Activated CD8-positive, alpha-beta T cell treated with anti-CD3 and anti-CD28 coated beads, Interleukin-2, amount 10 ng/mL, durations not matched to agents 7 days and 5 days (primary cell): ENCODE results near the gene MYBPC3. TPM values are rescaled to one million over a fixed set of nuclear protein-coding genes. Genes with fewer than 3 reads are reported as not detected.

Experiments used
- ATAC-seq: fragments of 150-1000 bp; cut with Tn5 transposase; one replicate; pipeline ENCODE4 v1.10.0; 2021; ENCODE audit warnings: moderate library complexity
- CTCF ChIA-PET: fragments of 350-600 bp; sonication (Branson Sonifier 250); formaldehyde crosslinking; loops from one replicate; lab custom pipeline; 2021; ENCODE audit warnings: antibody characterized with exemption; lab: Charles Lee
- POLR2A ChIA-PET: fragments of 350-600 bp; sonication (Branson Sonifier 250); formaldehyde crosslinking; loops from one replicate; lab custom pipeline; 2021; ENCODE audit warnings: antibody characterized with exemption; lab: Charles Lee
- DNase-seq: peaks from one replicate; pipeline ENCODE4 v3.0.0-alpha.2; 2020
- H3K27ac Mint-ChIP-seq: one replicate; pipeline ENCODE4 v1.8.0; 2021; ENCODE audit warnings: mild to moderate bottlenecking, mixed read lengths
- H3K27me3 Mint-ChIP-seq: one replicate; pipeline ENCODE4 v1.8.0; 2021; ENCODE audit warnings: low read depth, mixed read lengths
- H3K36me3 Mint-ChIP-seq: one replicate; pipeline ENCODE4 v1.8.0; 2021; ENCODE audit warnings: low read depth, mixed read lengths
- H3K4me1 Mint-ChIP-seq: one replicate; pipeline ENCODE4 v1.8.0; 2021; ENCODE audit warnings: low read depth, mixed read lengths
- H3K4me3 Mint-ChIP-seq: one replicate; pipeline ENCODE4 v1.8.0; 2021; ENCODE audit warnings: mild to moderate bottlenecking, mixed read lengths
- H3K9me3 Mint-ChIP-seq: one replicate; pipeline ENCODE4 v1.8.0; 2022; ENCODE audit warnings: mixed read lengths; ENCODE audit not compliant: insufficient read depth
- total RNA-seq, 2 experiments: library from RNA; stranded (reverse); gene quantifications; one replicate each; pipeline ENCODE4 v1.2.3, GENCODE V29; 2021

MYBPC3 gene
- total RNA-seq, 2 experiments from 2014 or later = not detected

GRCh38 chr11:47333886-47334443, 18.5 kb downstream of the MYBPC3 start:
- CTCF ChIA-PET = interaction anchor here (1.2 kb wide), 1 partner anchor 40 kb away, joined by 4 read pairs; no protein-coding TSS in a partner anchor
- ATAC-seq (no peak), DNase-seq (no peak)
- H3K4me3 Mint-ChIP-seq = no peak overlapping the region
- H3K36me3 Mint-ChIP-seq = peaks cover 9% of the 10 kb centered on the region
- no peaks in the 10 kb centered on the region for H3K27me3 Mint-ChIP-seq
- no peaks in the 10 kb centered on the region for H3K9me3 Mint-ChIP-seq
- H3K27ac Mint-ChIP-seq = no peak overlapping the region
- POLR2A ChIA-PET = no interaction called here
- H3K4me1 Mint-ChIP-seq = no peaks in the 10 kb centered on the region

- ATAC-seq = no peak
- H3K27me3 Mint-ChIP-seq = no peaks in the 10 kb centered on the region
- POLR2A ChIA-PET = no interaction called here
- CTCF ChIA-PET = interaction anchor here (1.2 kb wide), 1 partner anchor 41 kb away, joined by 4 read pairs; no protein-coding TSS in a partner anchor
- peaks cover 13% of the 10 kb centered on the region for H3K36me3 Mint-ChIP-seq
- H3K27ac Mint-ChIP-seq = no peak overlapping the region
- no peaks in the 10 kb centered on the region for H3K9me3 Mint-ChIP-seq
- H3K4me1 Mint-ChIP-seq = no peaks in the 10 kb centered on the region
- no peak overlapping the region for H3K4me3 Mint-ChIP-seq
- no peak for DNase-seq
Observed at GRCh38 chr11:47333526-47333845, 19.0 kb downstream of the MYBPC3 start.

GRCh38 chr11:47332791-47333525, 19.5 kb downstream of the MYBPC3 start:
- no peak overlapping the region for H3K27ac Mint-ChIP-seq
- CTCF ChIA-PET = no interaction called here
- no peaks in the 10 kb centered on the region for H3K27me3 Mint-ChIP-seq
- DNase-seq = no peak
- no peak for ATAC-seq
- no peaks in the 10 kb centered on the region for H3K9me3 Mint-ChIP-seq
- POLR2A ChIA-PET = no interaction called here
- no peaks in the 10 kb centered on the region for H3K4me1 Mint-ChIP-seq
- H3K36me3 Mint-ChIP-seq = peaks cover 14% of the 10 kb centered on the region
- no peak overlapping the region for H3K4me3 Mint-ChIP-seq

GRCh38 chr11:47332303-47332711, 20.2 kb downstream of the MYBPC3 start:
- H3K4me3 Mint-ChIP-seq = no peak overlapping the region
- POLR2A ChIA-PET = no interaction called here
- no peaks in the 10 kb centered on the region for H3K27me3 Mint-ChIP-seq
- ATAC-seq (no peak), DNase-seq (no peak)
- H3K9me3 Mint-ChIP-seq = no peaks in the 10 kb centered on the region
- no peaks in the 10 kb centered on the region for H3K4me1 Mint-ChIP-seq
- peak overlapping the region; percentile 24 for H3K27ac Mint-ChIP-seq
- CTCF ChIA-PET = no interaction called here
- peaks cover 16% of the 10 kb centered on the region for H3K36me3 Mint-ChIP-seq

GRCh38 chr11:47331454-47332302, 20.8 kb downstream of the MYBPC3 start:
- peak overlapping the region; percentile 24 for H3K27ac Mint-ChIP-seq
- H3K9me3 Mint-ChIP-seq = no peaks in the 10 kb centered on the region
- DNase-seq (no peak), ATAC-seq (no peak)
- POLR2A ChIA-PET = no interaction called here
- CTCF ChIA-PET = no interaction called here
- no peak overlapping the region for H3K4me3 Mint-ChIP-seq
- no peaks in the 10 kb centered on the region for H3K4me1 Mint-ChIP-seq
- H3K36me3 Mint-ChIP-seq = peaks cover 19% of the 10 kb centered on the region
- no peaks in the 10 kb centered on the region for H3K27me3 Mint-ChIP-seq

GRCh38 chr11:47329987-47330931, 22.2 kb downstream of the MYBPC3 start:
- Mint-ChIP-seq H3K36me3 (peaks cover 28% of the 10 kb centered on the region), H3K9me3 (no peaks in the 10 kb centered on the region), H3K4me1 (no peaks in the 10 kb centered on the region), H3K4me3 (no peak overlapping the region), H3K27me3 (no peaks in the 10 kb centered on the region), H3K27ac (no peak overlapping the region)
- ATAC-seq (no peak), DNase-seq (no peak)
- ChIA-PET POLR2A (no interaction called here), CTCF (no interaction called here)

GRCh38 chr11:47329431-47329986, 23.0 kb downstream of the MYBPC3 start:
- Mint-ChIP-seq H3K27me3 (no peaks in the 10 kb centered on the region), H3K4me3 (no peak overlapping the region), H3K4me1 (no peaks in the 10 kb centered on the region), H3K36me3 (peaks cover 33% of the 10 kb centered on the region), H3K9me3 (no peaks in the 10 kb centered on the region), H3K27ac (no peak overlapping the region)
- ChIA-PET POLR2A (no interaction called here), CTCF (no interaction called here)
- no peak for DNase-seq
- ATAC-seq = no peak

- H3K27me3 Mint-ChIP-seq = no peaks in the 10 kb centered on the region
- no peaks in the 10 kb centered on the region for H3K4me1 Mint-ChIP-seq
- H3K36me3 Mint-ChIP-seq = peaks cover 33% of the 10 kb centered on the region
- POLR2A ChIA-PET = no interaction called here
- CTCF ChIA-PET = interaction anchor here (1.5 kb wide), 1 partner anchor 45 kb away, joined by 4 read pairs; no protein-coding TSS in a partner anchor
- no peak overlapping the region for H3K27ac Mint-ChIP-seq
- no peak for ATAC-seq
- no peaks in the 10 kb centered on the region for H3K9me3 Mint-ChIP-seq
- H3K4me3 Mint-ChIP-seq = no peak overlapping the region
- no peak for DNase-seq
Observed at GRCh38 chr11:47328449-47329390, 23.8 kb downstream of the MYBPC3 start.

- Mint-ChIP-seq H3K27ac (no peak overlapping the region), H3K4me1 (no peaks in the 10 kb centered on the region), H3K36me3 (peaks cover 37% of the 10 kb centered on the region)
Observed at GRCh38 chr11:47327949-47328348, 24.6 kb downstream of the MYBPC3 start.

GRCh38 chr11:47327025-47327424, 25.5 kb downstream of the MYBPC3 start:
- ChIA-PET CTCF (no interaction called here), POLR2A (no interaction called here)
- Mint-ChIP-seq H3K27me3 (no peaks in the 10 kb centered on the region), H3K36me3 (peaks cover 41% of the 10 kb centered on the region), H3K4me3 (no peak overlapping the region), H3K4me1 (no peaks in the 10 kb centered on the region), H3K27ac (no peak overlapping the region), H3K9me3 (no peaks in the 10 kb centered on the region)
- DNase-seq = no peak
- no peak for ATAC-seq

More at GRCh38 chr11:47327949-47328348, 24.6 kb downstream of the MYBPC3 start:
- no peaks in the 10 kb centered on the region for H3K27me3 Mint-ChIP-seq
- DNase-seq (no peak), ATAC-seq (no peak)
- no peak overlapping the region for H3K4me3 Mint-ChIP-seq
- H3K9me3 Mint-ChIP-seq = no peaks in the 10 kb centered on the region
- CTCF ChIA-PET = interaction anchor here (1.5 kb wide), 1 partner anchor 46 kb away, joined by 4 read pairs; no protein-coding TSS in a partner anchor
- POLR2A ChIA-PET = no interaction called here
